ENCODE results near the gene ZNF483.

- no peak for TF ChIP-seq CTCF (conservative IDR thresholded peaks at IDR 0.05; ENCODE audit: low read length)
- TF ChIP-seq EZH2phosphoT487 (IDR thresholded peaks at IDR 0.05; ENCODE audit: borderline replicate concordance): no peak
These were observed 40.4 kb upstream of the ZNF483 start for GRCh38 chr9:111484572-111484894.
